Stimulated activated CD4-positive, alpha-beta T cell treated with anti-CD3 and anti-CD28 coated beads, Interleukin-1b, Interleukin-23, amount 100 ng/mL, for 4 hours (primary cell): Measurements from ENCODE around the gene TXNRD1.

ENCODE experiments used
- DNase-seq, 2 donors: peaks; one replicate each; pipeline ENCODE4 v3.0.0-alpha.2; 2020; ENCODE audit warnings: low read depth in 2 of 2

The TXNRD1 gene

GRCh38 chr12:104350211-104351056 is 134.9 kb downstream of the TXNRD1 start:
- no peak for DNase-seq

GRCh38 chr12:104351057-104351983 is 135.7 kb downstream of the TXNRD1 start:
- DNase-seq: no peak

GRCh38 chr12:104352106-104352713 is 136.6 kb downstream of the TXNRD1 start:
- DNase-seq: no peak

GRCh38 chr12:104353012-104353981 is 137.7 kb downstream of the TXNRD1 start:
- no peak for DNase-seq

- no peak for DNase-seq
These were observed 138.7 kb downstream of the TXNRD1 start for GRCh38 chr12:104354167-104354867.

- no peak for DNase-seq
These were observed 139.4 kb downstream of the TXNRD1 start for GRCh38 chr12:104354868-104355570.

GRCh38 chr12:104355630-104356029 is 140.1 kb downstream of the TXNRD1 start:
- no peak for DNase-seq

- DNase-seq: no peak
These were observed 140.9 kb downstream of the TXNRD1 start for GRCh38 chr12:104356231-104357115.

GRCh38 chr12:104357421-104357952 is 141.9 kb downstream of the TXNRD1 start:
- no peak for DNase-seq

- peak; percentile 47 to 62 for DNase-seq
These were observed 142.9 kb downstream of the TXNRD1 start for GRCh38 chr12:104358353-104359003.

- no peak for DNase-seq
These were observed 143.6 kb downstream of the TXNRD1 start for GRCh38 chr12:104359216-104359615.

- no peak for DNase-seq
These were observed 144.6 kb downstream of the TXNRD1 start for GRCh38 chr12:104360157-104360556.

GRCh38 chr12:104360983-104361707 is 145.6 kb downstream of the TXNRD1 start:
- DNase-seq: no peak

GRCh38 chr12:104365921-104366410 is 150.4 kb downstream of the TXNRD1 start:
- DNase-seq: no peak

GRCh38 chr12:104369708-104370107 is 154.1 kb downstream of the TXNRD1 start:
- no peak for DNase-seq

- DNase-seq: no peak
These were observed 155.7 kb downstream of the TXNRD1 start for GRCh38 chr12:104371043-104371870.
